A549 (cell line): ENCODE results near the gene ZFAND2B.

Source experiments
- BHLHE40 ChIP-seq: IDR thresholded peaks from 2 replicates; pipeline ENCODE4 v1.6.1; 2012; ENCODE audit warnings: low read depth, low read length, inconsistent platforms
- CEBPB ChIP-seq, 2 experiments: fragments of >200 bp in 1 of 2; sonication (Bioruptor Twin) in 1 of 2; formaldehyde crosslinking in 1 of 2; IDR thresholded peaks; 2 replicates each; pipeline ENCODE4 v1.6.1; 2012 to 2016
- CTCF ChIP-seq: fragments of >200 bp; sonication (Bioruptor Twin); formaldehyde crosslinking; IDR thresholded peaks from 3 replicates; pipeline ENCODE4 v1.5.1; 2016
- E2F6 ChIP-seq: IDR thresholded peaks from 2 replicates; pipeline ENCODE4 v1.6.1; 2012; ENCODE audit warnings: low read depth, borderline replicate concordance
- ELK1 ChIP-seq: fragments of 150-350 bp; IDR thresholded peaks from 2 replicates; pipeline ENCODE4 v1.6.1; 2014; ENCODE audit warnings: low read depth, mild to moderate bottlenecking, low read length
- GATA3 ChIP-seq: IDR thresholded peaks from 2 replicates; pipeline ENCODE4 v1.6.1; 2012; ENCODE audit warnings: borderline replicate concordance
- HMGXB4 ChIP-seq: fragments of 250-450 bp; sonication (Bioruptor Pico); IDR thresholded peaks from 2 replicates; pipeline ENCODE4 v1.5.0; 2021; ENCODE audit warnings: mild to moderate bottlenecking, moderate library complexity, borderline replicate concordance
- JUN ChIP-seq, 2 experiments: fragments of >200 bp; sonication (Bioruptor Twin); formaldehyde crosslinking; IDR thresholded peaks; 2 replicates in 1 of 2; 3 replicates in 1 of 2; pipeline ENCODE4 v1.6.1; 2016 to 2017
- KDM5A ChIP-seq: fragments of 200-600 bp; sonication (generic); IDR thresholded peaks from 2 replicates; pipeline ENCODE4 v1.6.1; 2016; ENCODE audit warnings: antibody characterized with exemption, mild to moderate bottlenecking
- NPAS2 ChIP-seq: fragments of 250-450 bp; sonication (Bioruptor Pico); IDR thresholded peaks from 2 replicates; pipeline ENCODE4 v1.8.0; 2022; ENCODE audit warnings: mild to moderate bottlenecking, moderate library complexity, borderline replicate concordance
- POLR2A ChIP-seq: IDR thresholded peaks from 2 replicates; pipeline ENCODE4 v1.6.1; 2012; ENCODE audit warnings: mild to moderate bottlenecking, low read length
- SMC3 ChIP-seq: fragments of >200 bp; sonication (Bioruptor Twin); formaldehyde crosslinking; IDR thresholded peaks from 3 replicates; pipeline ENCODE4 v1.6.1; 2018; ENCODE audit warnings: inconsistent platforms
- USF2 ChIP-seq: fragments of 450-650 bp; IDR thresholded peaks from 2 replicates; pipeline ENCODE4 v1.6.1; 2014; ENCODE audit warnings: antibody characterized with exemption

GRCh38 chr2:219172231-219173154 is 34.1 kb upstream of the ZFAND2B start:
- TF ChIP-seq SMC3 (no peak), CTCF (no peak), BHLHE40 (no peak), KDM5A (no peak), POLR2A (no peak), JUN (IDR thresholded peaks at IDR 0.05) (no peak), USF2 (no peak), GATA3 (no peak), E2F6 (no peak), NPAS2 (no peak), ELK1 (no peak), CEBPB (IDR thresholded peaks at IDR 0.05) (no peak), HMGXB4 (CRISPR knock-in tag) (no peak)
